ENCODE measurements around the gene NHERF1.

The NHERF1 gene

GRCh38 chr17:74733365-74734122, 14.9 kb upstream of the NHERF1 start:
- no peak for DNase-seq

DNA sequence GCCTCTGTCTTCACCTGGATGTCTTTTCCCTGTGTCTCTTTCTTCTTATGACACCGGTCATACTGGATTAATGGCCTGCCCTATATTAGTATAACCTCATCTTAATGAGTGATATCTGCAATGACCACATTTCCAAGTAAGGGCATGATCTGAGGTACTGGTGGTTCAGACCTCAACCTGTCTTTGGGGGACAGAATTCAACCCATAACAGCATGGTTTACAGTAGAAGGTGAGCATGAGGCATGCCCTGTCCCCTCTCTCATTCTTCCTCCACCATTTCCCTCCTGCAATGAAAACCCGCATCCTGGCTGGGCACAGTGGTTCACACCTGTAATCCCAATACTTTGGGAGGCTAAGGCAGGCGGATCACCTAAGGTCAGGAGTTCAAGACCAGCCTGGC, 14.2 kb upstream of the NHERF1 start:
- DNase-seq: no peak

- DNase-seq: peak; percentile 81
These were observed 11.7 kb upstream of the NHERF1 start, which contains the start of gene RAB37 for GRCh38 chr17:74736513-74737298. RAB37 (plus strand) TSS chr17:74737256; CDS start chr17:74737273, 17 bp downstream.

DNA sequence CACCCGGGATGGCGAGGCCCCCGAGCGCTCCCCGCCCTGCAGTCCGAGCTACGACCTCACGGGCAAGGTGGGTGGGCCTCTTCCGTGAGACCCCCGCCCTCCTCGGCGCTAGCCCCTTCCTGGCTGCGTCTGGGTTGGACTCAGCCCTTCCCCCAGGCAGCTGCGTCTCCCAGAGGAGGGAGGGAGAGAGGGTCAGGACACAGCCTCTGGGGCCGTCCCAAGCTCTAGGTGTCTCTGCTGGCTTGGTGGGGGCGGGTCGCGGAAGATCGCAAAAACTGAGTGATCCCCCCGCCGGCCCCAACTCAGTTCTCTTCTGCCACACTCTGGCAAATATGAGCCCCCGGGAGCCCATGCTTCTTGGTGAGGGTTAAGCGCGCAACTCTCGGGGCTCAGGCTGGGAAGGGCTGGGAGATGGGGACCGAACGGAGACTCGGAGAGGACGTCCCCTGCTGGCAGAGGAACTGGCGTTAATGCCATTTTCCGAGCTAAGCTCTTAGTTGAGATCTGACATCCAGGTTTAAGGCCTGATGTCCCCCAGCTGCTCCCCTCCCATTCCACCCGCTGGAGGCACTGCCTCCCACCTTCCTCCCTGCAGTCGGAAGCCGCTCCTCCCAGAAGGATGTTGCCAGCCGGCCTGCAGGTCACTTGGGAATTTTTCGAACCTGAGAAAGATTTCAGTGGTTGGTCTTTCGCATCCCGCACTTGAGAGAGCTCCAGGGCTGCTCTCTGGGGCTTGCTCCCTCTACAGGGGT, 11.0 kb upstream of the NHERF1 start:
- DNase-seq: peak; percentile 79

DNA sequence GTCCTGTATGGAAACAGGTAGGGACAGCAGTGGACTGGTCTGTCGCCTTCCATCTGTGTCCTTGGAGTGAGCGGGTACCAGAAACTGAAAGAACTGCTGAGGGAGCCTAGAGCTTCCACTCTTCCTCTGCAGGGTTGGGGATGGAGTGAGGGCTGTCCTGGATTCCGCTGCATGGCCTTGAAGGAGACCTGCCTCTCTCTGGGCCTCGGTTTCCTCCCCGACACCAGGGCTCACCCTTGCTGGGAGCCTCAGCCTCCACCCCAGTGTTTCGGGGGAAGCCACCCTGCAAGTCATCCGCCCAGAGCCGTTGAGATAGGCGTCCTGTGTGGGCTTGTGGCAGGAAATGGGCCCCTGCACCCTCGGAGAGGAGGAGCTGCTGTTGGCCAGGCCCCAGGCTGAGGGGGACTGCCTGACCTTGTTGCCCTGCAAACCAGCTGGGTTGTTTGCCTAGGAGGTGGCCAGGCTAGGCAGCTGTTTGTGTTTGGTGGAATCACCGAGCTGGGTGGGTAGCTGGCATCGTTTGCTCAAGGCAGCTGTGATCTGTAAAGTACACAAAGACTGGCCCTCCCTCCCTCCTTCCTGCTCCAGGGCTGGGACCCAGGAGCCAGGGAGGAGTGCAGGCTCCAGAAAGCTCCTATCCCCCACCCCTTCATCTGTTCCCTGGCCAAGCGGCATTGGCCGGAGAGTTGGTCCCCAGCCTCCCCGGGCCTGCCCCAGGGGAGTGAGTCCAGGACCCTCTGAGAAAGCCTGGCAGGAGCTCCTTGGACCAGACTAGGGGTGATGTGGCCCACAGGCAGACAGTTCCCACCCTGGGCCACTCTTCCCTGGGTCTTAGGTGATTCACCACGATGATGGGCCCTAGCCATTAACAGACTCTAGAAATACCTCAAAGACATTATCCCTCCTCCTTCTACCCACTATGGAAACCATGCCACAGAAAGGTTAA, 10.1 kb upstream of the NHERF1 start:
- peak; percentile 89 for DNase-seq

DNA sequence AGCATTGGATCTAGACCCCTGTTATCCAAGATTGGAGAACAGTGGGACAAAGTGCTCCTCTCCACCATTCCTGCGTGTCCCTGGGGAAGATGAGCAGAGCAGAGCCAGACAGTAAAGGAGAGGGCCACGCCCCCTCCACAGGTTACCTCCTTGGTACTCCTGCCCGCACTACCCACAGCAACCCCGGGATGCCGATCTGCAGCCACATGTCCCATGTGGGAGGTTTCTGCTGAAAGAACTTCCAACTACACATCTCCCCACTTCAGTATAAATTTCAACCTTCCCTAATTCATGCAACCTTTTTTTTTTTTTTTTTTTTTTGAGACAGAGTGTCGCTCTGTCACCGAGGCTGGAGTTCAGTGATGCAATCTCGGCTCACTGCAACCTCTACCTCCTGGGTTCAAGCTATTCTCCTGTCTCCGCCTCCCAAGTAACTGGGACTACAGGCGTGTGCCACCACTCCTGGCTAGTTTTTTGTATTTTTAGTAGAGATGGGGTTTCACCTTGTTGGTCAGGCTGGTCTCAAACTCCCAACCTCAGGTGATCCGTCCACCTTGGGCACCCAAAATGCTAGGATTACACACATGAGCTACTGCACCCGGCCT, 9.1 kb upstream of the NHERF1 start:
- DNase-seq: peak; percentile 73

- DNase-seq: no peak
These were observed 8.3 kb upstream of the NHERF1 start for GRCh38 chr17:74740173-74740572.

DNA sequence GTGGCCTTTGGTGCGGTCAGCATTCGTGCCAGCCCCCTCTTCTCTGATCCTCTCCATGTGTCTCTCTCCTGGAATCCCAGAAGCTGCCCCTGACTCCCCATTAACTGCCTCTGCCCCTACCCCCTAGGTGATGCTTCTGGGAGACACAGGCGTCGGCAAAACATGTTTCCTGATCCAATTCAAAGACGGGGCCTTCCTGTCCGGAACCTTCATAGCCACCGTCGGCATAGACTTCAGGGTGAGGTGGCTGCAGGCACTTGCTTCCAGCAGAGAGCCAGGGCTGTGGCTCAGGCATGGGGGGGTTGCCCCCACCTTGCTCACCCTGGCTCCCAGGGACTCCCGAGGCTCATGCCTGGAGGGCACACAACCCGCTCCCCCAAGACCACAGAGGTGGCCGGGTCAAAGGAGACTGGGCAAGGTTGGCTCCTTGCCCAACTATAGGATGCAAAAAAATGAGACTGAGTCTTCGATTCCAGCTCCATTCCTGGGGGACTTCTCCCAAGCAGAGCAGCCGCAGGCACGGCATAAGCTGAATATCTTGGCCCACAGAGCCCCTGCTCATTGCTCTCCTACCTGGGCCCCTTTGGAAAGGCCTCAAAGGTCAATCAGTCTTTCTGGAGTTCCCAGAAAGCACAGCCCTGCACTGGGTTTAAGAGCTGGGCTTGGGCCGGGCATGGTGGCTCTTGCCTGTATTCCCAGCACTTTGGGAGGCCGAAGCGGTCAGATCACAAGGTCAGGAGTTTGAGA, 7.6 kb upstream of the NHERF1 start:
- no peak for DNase-seq

DNA sequence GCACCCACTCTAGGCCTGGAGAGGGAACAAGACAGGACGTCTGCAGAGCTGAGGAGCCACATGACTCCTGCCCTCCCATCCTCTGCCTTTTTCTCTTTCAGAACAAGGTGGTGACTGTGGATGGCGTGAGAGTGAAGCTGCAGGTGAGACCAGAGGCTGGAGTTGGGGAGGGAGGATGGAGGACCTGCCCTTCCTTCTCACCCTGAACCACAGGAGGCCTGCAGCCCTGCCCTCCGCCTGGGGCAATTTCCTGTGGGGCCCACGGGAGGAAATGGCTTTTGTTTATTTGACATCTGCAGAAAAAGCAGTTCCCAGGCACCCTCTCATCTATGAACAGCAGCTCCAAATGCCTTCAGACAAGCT, 6.3 kb upstream of the NHERF1 start:
- DNase-seq: peak; percentile 82

GRCh38 chr17:74742978-74743545, 5.4 kb upstream of the NHERF1 start:
- no peak for DNase-seq

DNA sequence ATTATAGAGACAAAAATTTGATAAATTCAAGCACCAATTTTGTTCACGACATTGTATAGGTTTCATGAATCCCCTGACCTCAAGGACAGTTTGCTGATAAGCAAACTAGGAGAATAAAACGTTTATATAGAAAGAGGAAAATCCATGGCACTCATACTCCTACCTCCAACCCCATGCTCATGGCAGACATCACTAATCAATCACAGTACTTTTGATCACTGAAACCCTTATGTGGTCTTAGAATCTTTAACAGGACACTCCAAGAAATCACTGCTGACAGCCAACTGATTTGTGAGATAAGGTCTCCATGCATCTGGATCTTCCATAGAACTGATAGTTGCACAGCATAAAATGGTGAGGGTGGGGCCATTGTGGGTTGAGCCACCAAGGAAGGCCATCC, 4.7 kb upstream of the NHERF1 start:
- DNase-seq: no peak

DNA sequence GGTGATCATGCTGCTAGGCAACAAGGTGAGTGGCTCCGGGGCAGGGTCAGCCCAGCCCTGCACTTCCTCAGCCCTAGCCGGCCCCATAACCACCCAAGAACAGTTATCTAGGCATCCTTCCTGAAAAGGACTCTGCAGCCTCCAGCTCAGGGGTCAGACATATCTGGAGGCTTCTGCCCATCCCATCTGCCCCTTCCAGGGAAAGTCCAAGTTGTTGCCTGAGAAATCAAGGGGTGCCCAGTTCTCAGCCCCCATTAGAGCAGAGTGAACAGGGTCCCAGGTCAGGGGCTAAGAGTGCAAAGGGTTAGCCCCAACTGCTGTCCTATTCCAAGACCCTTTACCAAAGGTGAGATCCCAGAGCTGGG, 4.1 kb upstream of the NHERF1 start:
- no peak for DNase-seq

DNA sequence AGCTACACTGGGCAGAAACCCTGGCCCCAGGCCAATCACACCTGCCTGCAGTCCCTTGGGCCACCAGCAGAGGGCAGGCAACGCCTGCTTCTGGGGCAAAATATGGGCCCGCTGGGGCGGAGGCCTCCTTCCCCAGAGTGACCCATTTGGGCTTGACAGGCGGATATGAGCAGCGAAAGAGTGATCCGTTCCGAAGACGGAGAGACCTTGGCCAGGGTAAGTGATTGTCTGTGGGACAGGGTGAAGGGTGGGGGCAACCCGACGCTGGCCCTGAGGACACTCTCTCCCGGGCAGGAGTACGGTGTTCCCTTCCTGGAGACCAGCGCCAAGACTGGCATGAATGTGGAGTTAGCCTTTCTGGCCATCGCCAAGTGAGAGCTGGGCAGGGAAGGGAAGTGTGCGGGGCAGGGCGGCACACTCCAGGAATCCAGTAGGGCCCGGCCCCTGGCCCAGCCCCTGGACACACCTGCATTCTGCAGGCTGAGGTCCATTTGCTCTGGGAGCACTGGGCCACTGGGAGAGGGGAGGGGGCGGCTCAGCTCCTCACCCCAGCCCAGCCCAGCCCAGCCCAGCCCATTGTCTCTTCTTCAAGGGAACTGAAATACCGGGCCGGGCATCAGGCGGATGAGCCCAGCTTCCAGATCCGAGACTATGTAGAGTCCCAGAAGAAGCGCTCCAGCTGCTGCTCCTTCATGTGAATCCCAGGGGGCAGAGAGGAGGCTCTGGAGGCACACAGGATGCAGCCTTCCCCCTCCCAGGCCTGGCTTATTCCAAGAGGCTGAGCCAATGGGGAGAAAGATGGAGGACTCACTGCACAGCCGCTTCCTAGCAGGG, 3.5 kb upstream of the NHERF1 start:
- peak; percentile 96 for DNase-seq

GRCh38 chr17:74745548-74746177, 2.8 kb upstream of the NHERF1 start:
- no peak for DNase-seq

DNA sequence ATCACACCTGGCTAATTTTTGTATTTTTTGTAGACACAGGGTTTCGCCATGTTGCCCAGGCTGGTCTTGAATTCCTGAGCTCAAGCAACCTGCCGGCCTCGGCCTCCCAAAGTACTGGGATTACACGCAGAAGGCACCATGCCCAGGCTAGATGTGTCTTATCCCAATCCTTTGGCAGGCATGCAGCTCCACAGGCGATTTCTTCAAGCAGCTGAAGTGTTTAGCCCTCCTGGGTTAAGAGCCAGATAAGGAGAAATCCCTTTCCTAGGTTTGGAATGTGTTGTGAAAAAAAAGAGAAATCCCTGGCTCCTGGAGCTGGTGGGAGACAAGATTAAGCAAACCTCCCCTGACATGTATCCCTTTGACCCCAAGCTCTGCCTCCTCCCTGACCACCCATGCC, 2.1 kb upstream of the NHERF1 start:
- no peak for DNase-seq

DNA sequence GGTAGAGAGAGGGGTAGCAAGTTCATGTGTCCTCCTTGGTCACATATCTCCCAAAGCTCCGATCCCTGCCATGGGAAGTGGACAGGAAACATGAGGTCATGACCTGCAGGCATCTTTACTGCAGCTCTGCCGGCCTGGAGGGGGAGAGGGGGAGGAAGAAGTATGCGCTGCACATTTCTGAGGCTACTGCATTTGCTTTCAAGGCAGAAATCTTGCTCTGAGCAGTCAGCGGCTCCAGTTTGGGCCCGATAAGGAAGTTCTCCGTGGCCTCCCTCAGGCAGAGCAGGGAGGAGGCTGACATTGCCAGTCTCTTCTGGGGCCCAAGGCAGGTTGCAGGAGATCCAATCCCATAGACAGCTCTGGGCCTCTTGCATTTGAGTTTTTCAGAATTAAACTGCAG, 1.5 kb upstream of the NHERF1 start:
- DNase-seq: no peak

- no peak for DNase-seq
These were observed 224 bp upstream of the NHERF1 start for GRCh38 chr17:74748279-74748528.

DNA sequence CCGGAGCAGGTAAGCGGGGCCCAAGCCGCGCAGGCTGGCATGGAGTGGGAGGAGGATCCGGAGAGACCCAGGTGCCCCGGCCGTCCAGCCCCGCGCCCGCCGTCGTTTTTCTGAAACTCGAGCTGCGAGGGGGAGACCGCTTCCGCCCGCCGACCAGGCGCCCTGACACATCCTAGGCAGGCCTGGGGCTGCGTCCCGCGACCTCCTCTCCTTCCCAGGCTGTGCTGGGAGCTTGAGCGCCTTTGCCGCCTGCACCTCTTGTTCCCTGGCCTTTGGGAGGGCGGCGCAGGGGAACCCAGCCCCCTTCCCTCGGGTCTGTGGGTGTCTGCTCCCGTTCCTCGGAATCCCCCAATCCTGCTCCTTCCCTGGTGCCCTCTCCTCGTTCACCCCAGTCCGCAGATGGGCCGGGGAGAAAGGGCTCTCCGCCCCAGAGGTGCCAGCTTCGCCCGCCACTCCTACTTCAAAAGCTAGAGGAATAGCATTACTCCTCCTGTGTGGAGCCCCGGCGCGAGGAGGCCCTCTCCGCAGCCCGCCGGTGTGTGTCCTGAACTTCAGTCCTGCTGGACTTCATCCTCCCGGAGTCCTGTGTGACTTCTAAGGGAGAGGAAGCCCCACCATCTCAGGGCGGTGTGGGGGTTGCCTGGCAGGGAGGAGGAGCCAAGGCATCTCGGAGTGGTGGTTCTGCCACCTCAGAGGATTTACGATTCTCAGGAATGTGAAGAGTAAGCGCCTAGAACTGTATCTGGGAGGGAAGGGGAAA, 1.0 kb downstream of the NHERF1 start:
- DNase-seq: peak; percentile 82

- DNase-seq: no peak
These were observed 1.6 kb downstream of the NHERF1 start for GRCh38 chr17:74750039-74750326.
